Measurements from ENCODE around the gene CNTN5. TPM values are rescaled to one million over a fixed set of nuclear protein-coding genes. Genes with fewer than 3 reads are reported as not detected.

Gene CNTN5
- total RNA-seq, 2 experiments from 2014 or later = not detected

GRCh38 chr11:99593197-99593596 is 572.4 kb downstream of the CNTN5 start:
- H3K27ac Mint-ChIP-seq = no peak overlapping the region
- no peak overlapping the region for H3K4me3 Mint-ChIP-seq
- no peaks in the 10 kb centered on the region for H3K27me3 Mint-ChIP-seq
- ChIA-PET CTCF (no interaction called here), POLR2A (no interaction called here)
- no peak for TF ChIP-seq CTCF (IDR thresholded peaks at IDR 0.05)
- intact Hi-C loops (cut with micrococcal nuclease) = no loop called here
- no peaks in the 10 kb centered on the region for H3K4me1 Mint-ChIP-seq (ENCODE audit: low read depth)
- no peak for ATAC-seq
- no peaks in the 10 kb centered on the region for H3K36me3 Mint-ChIP-seq (ENCODE audit: low read depth)
- peaks cover 6% of the 10 kb centered on the region for H3K9me3 Mint-ChIP-seq
- no peak for DNase-seq

DNA sequence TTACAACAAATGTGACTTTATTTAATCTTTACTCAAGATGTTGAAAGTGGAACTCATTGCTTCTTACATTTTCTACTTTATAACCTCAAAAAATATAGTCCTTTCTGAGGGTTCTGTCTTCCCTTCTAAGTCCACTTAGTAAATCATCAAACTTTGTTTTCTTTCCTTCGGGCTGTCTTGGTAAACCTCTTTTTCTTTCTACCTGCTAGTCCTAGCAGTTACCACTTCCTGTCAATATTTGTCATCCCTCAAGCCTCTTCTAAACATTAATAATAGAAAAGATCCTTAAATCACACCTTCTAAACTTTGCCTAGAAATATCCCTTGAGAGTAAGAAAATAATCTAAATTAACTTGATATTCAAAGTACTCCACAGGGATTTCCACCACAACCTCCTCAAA is 580.4 kb downstream of the CNTN5 start:
- POLR2A ChIA-PET = interaction anchor here (0.6 kb wide), 1 partner anchor 834 kb away, joined by 3 read pairs; no protein-coding TSS in a partner anchor
- peaks cover 2% of the 10 kb centered on the region for H3K9me3 Mint-ChIP-seq
- no peak for TF ChIP-seq CTCF (IDR thresholded peaks at IDR 0.05)
- no peaks in the 10 kb centered on the region for H3K27me3 Mint-ChIP-seq
- CTCF ChIA-PET = no interaction called here
- no peak for DNase-seq
- intact Hi-C loops (cut with micrococcal nuclease) = no loop called here
- no peaks in the 10 kb centered on the region for H3K36me3 Mint-ChIP-seq (ENCODE audit: low read depth)
- no peak overlapping the region for H3K27ac Mint-ChIP-seq
- ATAC-seq = no peak
- H3K4me3 Mint-ChIP-seq = no peak overlapping the region
- no peaks in the 10 kb centered on the region for H3K4me1 Mint-ChIP-seq (ENCODE audit: low read depth)

DNA sequence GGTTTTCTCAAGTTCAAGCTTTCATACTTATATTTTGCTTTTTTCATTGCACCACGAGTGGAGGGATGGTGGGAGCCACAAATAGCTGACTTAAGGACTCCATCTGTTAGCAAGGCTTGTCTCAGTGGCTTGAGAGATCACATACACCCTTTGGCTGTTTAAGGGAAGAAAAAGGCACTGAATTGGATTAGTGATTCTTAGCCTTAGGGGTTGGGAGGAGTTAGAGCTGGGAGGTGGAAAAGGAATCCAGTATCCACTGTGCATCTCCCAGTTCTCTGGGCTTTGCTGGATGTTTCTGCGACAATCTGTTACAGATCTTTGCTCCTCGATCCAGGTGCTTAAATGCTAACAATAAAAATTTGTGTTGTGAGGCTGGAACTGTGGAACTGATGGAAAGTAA is 593.6 kb downstream of the CNTN5 start:
- H3K36me3 Mint-ChIP-seq (ENCODE audit: low read depth) = no peaks in the 10 kb centered on the region
- ChIA-PET CTCF (no interaction called here), POLR2A (no interaction called here)
- no peak overlapping the region for H3K4me3 Mint-ChIP-seq
- TF ChIP-seq CTCF (IDR thresholded peaks at IDR 0.05) = no peak
- H3K27ac Mint-ChIP-seq = no peak overlapping the region
- ATAC-seq (no peak), DNase-seq (no peak)
- intact Hi-C loops (cut with micrococcal nuclease) = no loop called here
- H3K4me1 Mint-ChIP-seq (ENCODE audit: low read depth) = no peaks in the 10 kb centered on the region
- H3K27me3 Mint-ChIP-seq = no peaks in the 10 kb centered on the region
- H3K9me3 Mint-ChIP-seq = peaks cover 4% of the 10 kb centered on the region

GRCh38 chr11:99630629-99631028 is 609.9 kb downstream of the CNTN5 start:
- intact Hi-C loops (cut with micrococcal nuclease) = no loop called here
- Mint-ChIP-seq H3K4me3 (no peak overlapping the region), H3K27me3 (no peaks in the 10 kb centered on the region), H3K27ac (no peak overlapping the region), H3K9me3 (peaks cover 4% of the 10 kb centered on the region), H3K36me3 (ENCODE audit: low read depth) (no peaks in the 10 kb centered on the region), H3K4me1 (ENCODE audit: low read depth) (no peaks in the 10 kb centered on the region)
- CTCF ChIA-PET = no interaction called here
- no peak for TF ChIP-seq CTCF (IDR thresholded peaks at IDR 0.05)
- POLR2A ChIA-PET = no interaction called here
- no peak for DNase-seq
- no peak for ATAC-seq

GRCh38 chr11:99631618-99632017 is 610.9 kb downstream of the CNTN5 start:
- DNase-seq (no peak), ATAC-seq (no peak)
- Mint-ChIP-seq H3K36me3 (ENCODE audit: low read depth) (no peaks in the 10 kb centered on the region), H3K4me3 (no peak overlapping the region), H3K27me3 (no peaks in the 10 kb centered on the region), H3K9me3 (peaks cover 1% of the 10 kb centered on the region), H3K4me1 (ENCODE audit: low read depth) (no peaks in the 10 kb centered on the region), H3K27ac (no peak overlapping the region)
- ChIA-PET CTCF (no interaction called here), POLR2A (no interaction called here)
- intact Hi-C loops (cut with micrococcal nuclease) = no loop called here
- TF ChIP-seq CTCF (IDR thresholded peaks at IDR 0.05) = no peak

Measured in activated CD8-positive, alpha-beta T cell treated with anti-CD3 and anti-CD28 coated beads for 36 hours (primary cell).